Activated T-helper 17 cell treated with anti-CD3 and anti-CD28 coated beads, Interleukin-2, amount 50 U/mL, for 72 hours (primary cell): ENCODE data around the gene TENM3. TPM values are rescaled to one million over a fixed set of nuclear protein-coding genes. Genes with fewer than 3 reads are reported as not detected.

ENCODE experiments used
- ATAC-seq: fragments of 150-1000 bp; cut with Tn5 transposase; replicated peaks from 2 replicates; pipeline ENCODE4 v1.10.0; 2021; ENCODE audit warnings: mild to moderate bottlenecking, moderate library complexity
- H3K27ac Mint-ChIP-seq: one replicate; pipeline ENCODE4 v1.8.0; 2022; ENCODE audit warnings: mixed read lengths
- H3K27me3 Mint-ChIP-seq: one replicate; pipeline ENCODE4 v1.8.0; 2022; ENCODE audit warnings: mixed read lengths
- H3K36me3 Mint-ChIP-seq: one replicate; pipeline ENCODE4 v1.8.0; 2022; ENCODE audit warnings: low read depth, mild to moderate bottlenecking, mixed read lengths
- H3K4me1 Mint-ChIP-seq: one replicate; pipeline ENCODE4 v1.8.0; 2022; ENCODE audit warnings: mixed read lengths
- H3K4me3 Mint-ChIP-seq: one replicate; pipeline ENCODE4 v1.8.0; 2022; ENCODE audit warnings: mild to moderate bottlenecking, mixed read lengths
- H3K9me3 Mint-ChIP-seq: one replicate; pipeline ENCODE4 v1.8.0; 2022; ENCODE audit warnings: mixed read lengths
- total RNA-seq, 2 donors: library from RNA; stranded (reverse); gene quantifications; one replicate each; pipeline ENCODE4 v1.2.3, GENCODE V29; 2022

Gene TENM3
- total RNA-seq, 2 donors from 2014 or later: not detected

DNA sequence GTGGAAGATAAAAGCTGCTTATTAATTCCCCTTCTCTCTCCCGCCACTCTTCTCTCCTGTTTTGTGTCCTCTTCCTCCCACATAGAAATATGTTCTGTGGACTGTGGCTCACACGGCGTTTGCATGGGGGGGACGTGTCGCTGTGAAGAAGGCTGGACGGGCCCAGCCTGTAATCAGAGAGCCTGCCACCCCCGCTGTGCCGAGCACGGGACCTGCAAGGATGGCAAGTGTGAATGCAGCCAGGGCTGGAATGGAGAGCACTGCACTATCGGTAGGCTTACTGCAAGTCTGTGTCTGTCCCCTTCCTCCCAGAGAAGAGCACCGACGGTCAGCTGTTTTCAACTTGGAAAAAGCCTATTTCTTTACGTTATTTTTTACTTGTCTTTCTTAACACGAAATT, 444.9 kb downstream of the TENM3 start:
- Mint-ChIP-seq H3K27ac (no peak overlapping the region), H3K9me3 (no peaks in the 10 kb centered on the region), H3K36me3 (no peaks in the 10 kb centered on the region), H3K27me3 (peaks cover 31% of the 10 kb centered on the region), H3K4me1 (no peaks in the 10 kb centered on the region), H3K4me3 (no peak overlapping the region)
- ATAC-seq: no peak

DNA sequence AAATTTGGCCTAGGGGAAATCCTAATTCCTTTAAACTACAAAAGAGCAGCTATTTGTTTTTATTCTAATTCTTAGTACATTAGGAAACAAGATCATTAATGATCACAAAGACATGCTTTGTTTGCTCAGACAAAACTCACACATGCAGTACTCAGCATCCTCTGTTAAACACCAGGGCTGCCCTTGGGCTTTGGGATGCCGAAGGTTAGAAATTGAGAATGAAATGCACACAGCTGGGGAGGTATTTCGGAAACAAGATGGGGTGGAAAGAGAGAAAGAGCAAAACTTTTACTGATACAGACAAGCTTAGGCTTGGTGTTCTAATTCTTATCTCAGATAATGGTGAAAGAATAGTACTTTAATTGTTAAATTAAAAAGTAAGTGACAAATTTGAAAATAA, 451.3 kb downstream of the TENM3 start:
- no peak overlapping the region for H3K27ac Mint-ChIP-seq
- no peak for ATAC-seq
- peaks cover 21% of the 10 kb centered on the region for H3K27me3 Mint-ChIP-seq
- H3K9me3 Mint-ChIP-seq: no peaks in the 10 kb centered on the region
- H3K36me3 Mint-ChIP-seq: no peaks in the 10 kb centered on the region
- no peak overlapping the region for H3K4me3 Mint-ChIP-seq
- H3K4me1 Mint-ChIP-seq: no peaks in the 10 kb centered on the region

- H3K36me3 Mint-ChIP-seq: no peaks in the 10 kb centered on the region
- ATAC-seq: no peak
- no peaks in the 10 kb centered on the region for H3K9me3 Mint-ChIP-seq
- H3K27ac Mint-ChIP-seq: no peak overlapping the region
- no peaks in the 10 kb centered on the region for H3K4me1 Mint-ChIP-seq
- H3K27me3 Mint-ChIP-seq: peaks cover 19% of the 10 kb centered on the region
- H3K4me3 Mint-ChIP-seq: no peak overlapping the region
These were observed 451.8 kb downstream of the TENM3 start for GRCh38 chr4:182695009-182695408.

DNA sequence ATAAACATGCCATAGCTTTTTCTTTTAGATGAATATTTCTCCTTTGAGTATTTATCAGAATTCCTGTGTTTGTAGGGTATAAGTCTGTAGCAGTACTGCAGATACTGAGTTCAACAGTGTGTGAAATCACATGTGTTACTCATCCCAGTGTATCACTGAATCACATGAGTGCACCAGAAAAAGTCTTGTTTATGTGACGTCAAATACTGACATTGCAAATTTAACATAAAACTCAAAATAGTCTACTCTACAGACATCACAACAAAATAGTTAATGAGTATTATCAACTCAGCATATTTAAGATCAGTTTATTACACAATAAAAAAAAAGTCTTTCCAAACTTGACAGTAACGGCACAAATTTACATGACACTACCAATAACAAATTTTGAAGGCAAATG, 452.6 kb downstream of the TENM3 start:
- Mint-ChIP-seq H3K27me3 (peaks cover 14% of the 10 kb centered on the region), H3K9me3 (no peaks in the 10 kb centered on the region), H3K4me3 (no peak overlapping the region), H3K27ac (no peak overlapping the region), H3K36me3 (no peaks in the 10 kb centered on the region), H3K4me1 (no peaks in the 10 kb centered on the region)
- no peak for ATAC-seq

GRCh38 chr4:182697094-182697493, 453.9 kb downstream of the TENM3 start:
- Mint-ChIP-seq H3K9me3 (no peaks in the 10 kb centered on the region), H3K27me3 (peaks cover 12% of the 10 kb centered on the region), H3K36me3 (no peaks in the 10 kb centered on the region), H3K27ac (no peak overlapping the region), H3K4me3 (no peak overlapping the region), H3K4me1 (no peaks in the 10 kb centered on the region)
- ATAC-seq: no peak

- ATAC-seq: no peak
- H3K9me3 Mint-ChIP-seq: no peaks in the 10 kb centered on the region
- H3K4me1 Mint-ChIP-seq: no peaks in the 10 kb centered on the region
- no peak overlapping the region for H3K4me3 Mint-ChIP-seq
- H3K27me3 Mint-ChIP-seq: peaks cover 7% of the 10 kb centered on the region
- no peak overlapping the region for H3K27ac Mint-ChIP-seq
- no peaks in the 10 kb centered on the region for H3K36me3 Mint-ChIP-seq
These were observed 455.0 kb downstream of the TENM3 start for GRCh38 chr4:182698212-182698611.

DNA sequence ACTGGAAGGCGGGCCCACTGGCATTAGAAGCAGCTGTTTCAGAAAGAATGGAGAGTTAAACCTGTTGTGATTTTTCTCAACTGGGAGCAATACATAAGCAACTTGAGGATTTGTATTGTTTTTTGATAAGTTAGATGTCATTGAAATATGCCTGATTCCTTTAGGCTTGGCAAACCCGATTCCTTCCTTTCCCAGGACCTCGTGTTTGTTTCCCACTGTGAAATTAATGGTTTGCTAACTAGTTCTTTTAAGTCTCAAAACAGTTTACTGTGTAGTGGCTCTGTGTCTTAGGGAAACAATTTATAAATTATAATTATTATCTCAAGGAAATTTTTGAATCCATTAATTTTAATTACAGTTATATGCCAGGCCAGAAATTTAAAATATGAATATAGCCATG, 456.0 kb downstream of the TENM3 start:
- H3K27me3 Mint-ChIP-seq: peaks cover 7% of the 10 kb centered on the region
- no peaks in the 10 kb centered on the region for H3K4me1 Mint-ChIP-seq
- no peak overlapping the region for H3K4me3 Mint-ChIP-seq
- H3K27ac Mint-ChIP-seq: no peak overlapping the region
- H3K36me3 Mint-ChIP-seq: no peaks in the 10 kb centered on the region
- H3K9me3 Mint-ChIP-seq: no peaks in the 10 kb centered on the region
- no peak for ATAC-seq

GRCh38 chr4:182699795-182700194, 456.6 kb downstream of the TENM3 start:
- H3K36me3 Mint-ChIP-seq: no peaks in the 10 kb centered on the region
- ATAC-seq: no peak

GRCh38 chr4:182700362-182701160, 457.4 kb downstream of the TENM3 start:
- H3K36me3 Mint-ChIP-seq: no peaks in the 10 kb centered on the region
- no peak for ATAC-seq
- peaks cover 4% of the 10 kb centered on the region for H3K27me3 Mint-ChIP-seq
- no peak overlapping the region for H3K4me3 Mint-ChIP-seq
- no peaks in the 10 kb centered on the region for H3K4me1 Mint-ChIP-seq
- H3K9me3 Mint-ChIP-seq: no peaks in the 10 kb centered on the region
- no peak overlapping the region for H3K27ac Mint-ChIP-seq

More at GRCh38 chr4:182699795-182700194, 456.6 kb downstream of the TENM3 start:
- Mint-ChIP-seq H3K27me3 (peaks cover 3% of the 10 kb centered on the region), H3K4me1 (no peaks in the 10 kb centered on the region), H3K27ac (no peak overlapping the region), H3K9me3 (no peaks in the 10 kb centered on the region), H3K4me3 (no peak overlapping the region)

- no peaks in the 10 kb centered on the region for H3K4me1 Mint-ChIP-seq
- H3K9me3 Mint-ChIP-seq: no peaks in the 10 kb centered on the region
- H3K27ac Mint-ChIP-seq: no peak overlapping the region
- no peaks in the 10 kb centered on the region for H3K36me3 Mint-ChIP-seq
- peaks cover 14% of the 10 kb centered on the region for H3K27me3 Mint-ChIP-seq
- ATAC-seq: no peak
- no peak overlapping the region for H3K4me3 Mint-ChIP-seq
These were observed 460.9 kb downstream of the TENM3 start for GRCh38 chr4:182704077-182704476.

DNA sequence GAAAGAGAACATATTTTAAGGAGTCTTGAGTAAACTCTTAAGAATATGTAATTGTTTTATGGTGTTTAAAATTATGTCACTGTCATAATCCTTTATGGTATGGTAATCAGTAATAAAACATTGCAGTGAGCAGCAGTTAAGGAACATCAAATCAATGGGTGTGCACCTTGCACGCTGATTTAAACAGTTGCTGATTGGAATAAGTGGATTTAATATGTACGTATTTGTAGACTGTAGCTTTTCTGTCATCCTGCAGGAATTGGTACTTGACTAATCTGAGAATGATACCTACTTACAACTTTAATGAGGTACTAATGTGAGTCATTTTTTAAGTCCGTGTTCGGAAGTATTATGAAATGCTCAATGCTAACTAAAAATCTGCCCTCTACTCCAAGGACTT, 461.7 kb downstream of the TENM3 start:
- H3K27me3 Mint-ChIP-seq: peaks cover 14% of the 10 kb centered on the region
- no peaks in the 10 kb centered on the region for H3K36me3 Mint-ChIP-seq
- H3K4me1 Mint-ChIP-seq: no peaks in the 10 kb centered on the region
- no peak for ATAC-seq
- H3K27ac Mint-ChIP-seq: no peak overlapping the region
- H3K4me3 Mint-ChIP-seq: no peak overlapping the region
- no peaks in the 10 kb centered on the region for H3K9me3 Mint-ChIP-seq

DNA sequence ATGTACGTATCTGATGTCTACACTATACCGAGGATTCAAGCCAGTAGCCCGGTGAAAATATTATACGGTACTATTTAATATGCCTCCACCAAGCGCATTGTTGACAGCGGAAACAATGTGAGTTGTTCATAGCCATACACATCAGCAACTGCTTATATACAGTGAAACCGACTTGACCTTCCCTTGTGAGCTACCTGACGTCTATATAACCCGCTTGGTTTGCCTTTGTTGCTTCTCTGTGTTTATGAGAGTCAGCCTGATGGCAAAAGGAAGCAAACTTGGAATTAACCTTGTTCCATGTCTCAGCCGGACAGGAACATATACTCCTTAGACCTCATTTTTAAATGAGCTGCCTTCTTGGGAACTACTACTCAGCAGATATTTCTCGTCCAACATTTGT, 462.2 kb downstream of the TENM3 start:
- H3K27me3 Mint-ChIP-seq: peaks cover 14% of the 10 kb centered on the region
- no peak overlapping the region for H3K4me3 Mint-ChIP-seq
- H3K27ac Mint-ChIP-seq: no peak overlapping the region

GRCh38 chr4:182711211-182711610, 468.0 kb downstream of the TENM3 start:
- H3K27me3 Mint-ChIP-seq: peaks cover 14% of the 10 kb centered on the region
- no peaks in the 10 kb centered on the region for H3K9me3 Mint-ChIP-seq
- no peak for ATAC-seq
- H3K4me1 Mint-ChIP-seq: no peaks in the 10 kb centered on the region
- no peak overlapping the region for H3K27ac Mint-ChIP-seq
- no peak overlapping the region for H3K4me3 Mint-ChIP-seq
- H3K36me3 Mint-ChIP-seq: no peaks in the 10 kb centered on the region

More for the DNA sequence above, 462.2 kb downstream of the TENM3 start:
- H3K4me1 Mint-ChIP-seq: no peaks in the 10 kb centered on the region
- ATAC-seq: no peak
- no peaks in the 10 kb centered on the region for H3K36me3 Mint-ChIP-seq
- H3K9me3 Mint-ChIP-seq: no peaks in the 10 kb centered on the region

DNA sequence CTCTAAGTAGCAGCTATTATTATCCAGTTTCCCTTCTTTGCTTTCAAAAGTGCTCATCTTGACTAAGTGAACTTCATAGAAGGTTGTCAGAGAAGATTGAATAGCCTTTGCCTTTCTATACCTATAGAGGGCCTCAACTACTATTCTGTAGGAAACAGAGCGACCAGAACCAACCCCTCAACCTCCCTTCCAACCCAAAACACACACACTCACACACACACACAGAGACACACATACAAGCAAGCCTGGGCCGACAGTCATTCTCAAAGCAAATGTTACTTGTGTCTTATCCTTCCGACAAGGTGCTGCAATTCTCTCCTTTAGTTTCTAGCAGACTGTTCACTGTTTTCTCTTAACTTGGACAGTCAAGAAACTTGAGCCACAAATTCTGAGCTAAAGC, 472.3 kb downstream of the TENM3 start:
- H3K4me3 Mint-ChIP-seq: no peak overlapping the region
- H3K9me3 Mint-ChIP-seq: no peaks in the 10 kb centered on the region
- H3K27me3 Mint-ChIP-seq: peaks cover 12% of the 10 kb centered on the region
- no peak for ATAC-seq
- H3K36me3 Mint-ChIP-seq: no peaks in the 10 kb centered on the region
- no peak overlapping the region for H3K27ac Mint-ChIP-seq
- no peaks in the 10 kb centered on the region for H3K4me1 Mint-ChIP-seq

DNA sequence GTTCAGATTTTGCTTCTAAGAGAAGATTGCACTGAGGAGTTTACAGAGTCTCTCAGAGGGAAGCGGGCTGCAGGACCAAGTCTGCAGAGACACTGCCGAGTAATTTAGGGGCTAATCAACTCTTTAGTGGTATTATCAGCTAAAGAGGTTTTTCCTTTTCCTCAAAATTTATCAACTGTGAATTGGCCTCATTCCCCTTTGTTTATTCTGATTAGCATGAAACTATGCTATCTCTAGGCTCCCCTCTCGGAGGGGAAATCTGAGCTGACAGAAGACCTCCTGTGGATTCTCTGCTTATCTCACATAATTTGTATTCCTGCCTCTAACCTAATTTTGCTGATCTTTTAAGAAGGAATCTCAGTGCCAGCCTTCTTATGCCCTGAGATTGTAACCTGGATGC, 473.0 kb downstream of the TENM3 start:
- no peak overlapping the region for H3K27ac Mint-ChIP-seq
- H3K27me3 Mint-ChIP-seq: peaks cover 12% of the 10 kb centered on the region
- H3K36me3 Mint-ChIP-seq: no peaks in the 10 kb centered on the region
- H3K4me1 Mint-ChIP-seq: no peaks in the 10 kb centered on the region
- no peak overlapping the region for H3K4me3 Mint-ChIP-seq
- no peaks in the 10 kb centered on the region for H3K9me3 Mint-ChIP-seq
- no peak for ATAC-seq
